ENCODE results near the gene TIGD3.

GRCh38 chr11:65380460-65381119 is 26.0 kb downstream of the TIGD3 start:
- no peak for TF ChIP-seq CTCF (IDR thresholded peaks at IDR 0.05; ENCODE audit: low read depth, low read length, missing input control)
- no peak for TF ChIP-seq HNF4A (conservative IDR thresholded peaks at IDR 0.05)
- no peak for TF ChIP-seq REST (IDR thresholded peaks at IDR 0.05)
- no peak for TF ChIP-seq MAX (IDR thresholded peaks at IDR 0.05)
- TF ChIP-seq SP1 (IDR thresholded peaks at IDR 0.05), result no peak
- no peak for TF ChIP-seq TAF1 (conservative IDR thresholded peaks at IDR 0.05)
- no peak for TF ChIP-seq ZBTB33 (IDR thresholded peaks at IDR 0.05)
- no peak for TF ChIP-seq ATF3 (IDR thresholded peaks at IDR 0.05)
- TF ChIP-seq YY1 (IDR thresholded peaks at IDR 0.05), result no peak

All from liver (tissue), 3 donors.